ENCODE measurements around the gene RPGRIP1L.
"Not testable (repeated sequence)": the region's sequence is repeated elsewhere in the genome, so short reads cannot be mapped to it uniquely, and the experiment has no call there.

RPGRIP1L gene

GRCh38 chr16:53713403-53714204 lies 9.9 kb upstream of the RPGRIP1L start:
- in situ Hi-C loops (cut with MboI; ENCODE audit: low sequenced_read_pairs) = no loop called here

- in situ Hi-C loops (cut with MboI; ENCODE audit: low sequenced_read_pairs) = no loop called here
Observed at GRCh38 chr16:53712065-53712464, 8.4 kb upstream of the RPGRIP1L start.

DNA sequence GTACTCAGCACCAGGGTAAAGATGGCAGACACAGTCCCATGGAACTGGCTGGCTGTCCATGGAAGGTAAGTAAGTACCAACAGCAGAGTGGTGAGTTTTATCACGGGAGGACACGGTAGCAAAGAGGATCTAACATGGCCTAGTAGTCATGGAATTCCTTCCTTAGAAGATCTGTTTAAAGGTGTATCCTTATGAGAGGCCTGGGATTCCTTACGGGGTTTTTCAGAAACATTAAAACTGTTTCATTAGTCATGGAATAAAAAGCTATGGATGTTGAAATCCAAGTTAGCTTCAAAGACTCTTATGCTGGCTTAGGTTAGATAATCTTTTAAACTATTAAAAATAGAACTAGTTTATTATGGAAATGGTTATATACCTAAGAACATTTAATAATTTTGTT lies 7.7 kb upstream of the RPGRIP1L start:
- in situ Hi-C loops (cut with MboI; ENCODE audit: low sequenced_read_pairs) = no loop called here

DNA sequence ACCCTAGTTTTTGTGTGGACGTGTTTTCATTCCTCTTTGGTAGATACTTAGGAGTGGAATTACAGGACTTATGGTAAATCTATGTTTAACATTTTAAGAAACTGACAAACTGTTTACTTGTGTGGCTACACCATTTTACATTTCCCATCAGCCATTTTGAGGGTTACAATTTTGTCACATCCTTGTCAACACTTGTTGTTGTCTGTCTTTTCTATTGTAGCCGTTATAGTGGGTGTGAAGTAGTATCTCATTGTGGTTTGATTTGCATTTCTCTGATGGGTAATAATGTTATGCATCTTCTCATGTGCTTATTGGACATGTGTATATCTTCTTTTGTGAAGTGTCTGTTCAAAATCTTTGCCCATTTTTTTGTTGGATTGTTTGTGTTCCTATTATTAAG lies 4.8 kb upstream of the RPGRIP1L start:
- in situ Hi-C loops (cut with MboI; ENCODE audit: low sequenced_read_pairs) = no loop called here

- in situ Hi-C loops (cut with MboI; ENCODE audit: low sequenced_read_pairs) = no loop called here
Observed at GRCh38 chr16:53707671-53708070, 4.0 kb upstream of the RPGRIP1L start.

DNA sequence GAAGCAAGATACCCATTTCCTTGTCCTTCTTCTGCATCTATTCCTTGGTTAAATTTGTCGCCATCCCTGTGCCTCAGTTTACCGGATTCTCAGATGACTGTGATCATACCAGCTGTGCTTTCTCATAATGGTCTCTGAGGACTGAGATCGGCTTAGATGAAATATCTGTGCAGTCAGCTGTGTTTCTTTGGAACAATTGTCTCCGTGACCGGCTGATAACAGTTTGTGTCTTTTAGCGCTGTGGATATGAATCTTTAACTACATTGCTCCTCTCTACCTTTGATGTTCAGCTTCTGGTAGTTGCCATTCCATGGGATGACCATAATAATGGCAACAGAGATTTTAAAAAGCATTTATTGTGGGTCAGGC lies 770 bp upstream of the RPGRIP1L start:
- in situ Hi-C loops (cut with MboI; ENCODE audit: low sequenced_read_pairs) = no loop called here

- in situ Hi-C loops (cut with MboI; ENCODE audit: low sequenced_read_pairs) = not testable (repeated sequence)
Observed at GRCh38 chr16:53698271-53698670, 5.4 kb downstream of the RPGRIP1L start.

DNA sequence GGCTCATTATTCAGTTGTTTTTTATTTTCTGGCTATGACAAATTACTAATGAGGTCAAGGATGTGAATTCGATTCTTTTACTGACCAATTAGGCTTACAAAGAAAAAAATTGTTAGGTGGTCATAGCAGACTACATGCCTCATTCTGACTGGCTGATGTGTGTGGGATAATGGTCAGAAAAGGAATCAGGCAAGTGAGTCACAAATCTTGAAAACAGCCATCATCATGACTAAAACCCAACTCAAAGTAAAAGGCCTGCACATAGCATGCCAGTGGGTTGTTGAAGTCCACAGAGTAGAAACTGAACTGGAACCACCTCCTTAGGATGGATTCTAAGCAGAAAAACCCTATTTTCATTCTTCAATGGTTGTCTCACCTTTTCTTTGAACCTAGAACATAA lies 8.6 kb downstream of the RPGRIP1L start:
- in situ Hi-C loops (cut with MboI; ENCODE audit: low sequenced_read_pairs) = no loop called here

GRCh38 chr16:53693320-53693719 lies 10.3 kb downstream of the RPGRIP1L start:
- in situ Hi-C loops (cut with MboI; ENCODE audit: low sequenced_read_pairs) = no loop called here

DNA sequence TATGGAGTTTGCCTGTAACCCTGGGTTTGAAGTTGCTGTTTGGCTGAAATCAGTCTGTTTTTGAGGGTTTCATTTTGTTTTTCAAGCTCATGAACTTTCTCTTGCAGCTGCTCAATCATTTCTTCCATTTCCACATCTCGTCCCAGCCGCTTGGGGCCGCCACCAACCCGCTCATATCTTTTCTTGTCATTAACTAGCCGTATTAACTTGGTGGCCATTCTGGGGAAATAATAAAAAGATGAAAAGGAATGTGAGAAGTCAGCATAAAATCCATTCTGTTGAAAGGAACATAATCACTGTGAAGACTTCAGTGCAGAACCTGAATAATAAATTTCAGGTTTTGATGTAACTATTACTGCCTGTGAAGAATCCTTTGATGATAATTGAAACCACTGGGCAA lies 11.5 kb downstream of the RPGRIP1L start:
- in situ Hi-C loops (cut with MboI; ENCODE audit: low sequenced_read_pairs) = no loop called here

DNA sequence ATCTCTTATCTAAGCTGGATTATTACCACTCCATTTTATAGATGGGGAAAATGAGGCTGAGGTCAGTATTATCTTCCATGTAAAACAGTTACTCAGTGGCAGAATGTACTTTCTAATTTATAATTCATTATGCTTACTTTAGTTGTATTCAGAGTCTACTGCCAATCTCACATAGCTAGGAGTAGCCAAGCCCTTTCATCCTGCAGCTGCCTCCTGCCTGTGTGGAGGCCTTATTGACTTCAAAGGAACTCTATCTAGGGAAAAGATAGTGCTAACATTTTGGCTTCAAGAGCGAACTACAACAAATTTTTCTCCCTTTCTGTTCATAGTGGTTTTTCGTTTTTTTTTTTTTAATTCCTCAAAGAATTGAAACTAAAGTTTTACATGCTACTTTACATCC lies 12.9 kb downstream of the RPGRIP1L start:
- in situ Hi-C loops (cut with MboI; ENCODE audit: low sequenced_read_pairs) = no loop called here

DNA sequence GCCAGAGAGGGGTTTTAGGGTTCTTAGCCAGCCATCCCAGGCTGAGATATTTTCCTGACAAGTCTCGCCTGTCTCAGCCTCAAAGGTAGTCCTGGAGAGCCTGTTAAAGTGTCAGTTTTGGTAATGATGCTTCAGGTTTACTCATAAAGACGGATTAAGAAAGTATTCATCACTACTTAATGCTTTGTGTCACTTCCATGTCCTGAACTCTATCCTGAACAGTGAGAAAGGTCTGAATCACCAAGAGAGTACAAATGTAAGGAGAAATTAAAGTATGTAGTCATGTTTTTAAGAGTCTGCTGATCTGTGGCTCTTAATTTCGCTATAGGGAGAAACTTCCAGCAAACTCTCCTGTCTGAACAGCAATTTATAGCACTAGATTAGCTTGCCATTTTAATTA lies 14.0 kb downstream of the RPGRIP1L start:
- in situ Hi-C loops (cut with MboI; ENCODE audit: low sequenced_read_pairs) = no loop called here

- in situ Hi-C loops (cut with MboI; ENCODE audit: low sequenced_read_pairs) = no loop called here
Observed at GRCh38 chr16:53686710-53687109, 16.9 kb downstream of the RPGRIP1L start.

DNA sequence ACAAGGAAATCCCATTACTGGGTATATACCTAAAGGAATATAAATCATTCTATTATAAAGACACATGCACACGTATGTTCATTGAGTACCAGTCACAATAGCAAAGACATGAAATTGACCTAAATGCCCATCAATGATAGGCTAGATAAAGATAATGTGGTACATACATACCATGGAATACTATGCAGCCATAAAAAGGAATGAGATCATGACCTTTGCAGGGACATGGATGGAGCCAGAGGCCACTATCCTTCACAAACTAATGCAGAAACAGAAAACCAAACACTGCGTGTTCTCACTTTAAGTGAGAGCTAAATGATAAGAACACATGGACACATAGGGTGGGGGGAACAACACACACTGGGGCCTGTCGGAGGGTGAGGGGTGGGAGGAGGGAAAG lies 18.3 kb downstream of the RPGRIP1L start:
- in situ Hi-C loops (cut with MboI; ENCODE audit: low sequenced_read_pairs) = not testable (repeated sequence)

DNA sequence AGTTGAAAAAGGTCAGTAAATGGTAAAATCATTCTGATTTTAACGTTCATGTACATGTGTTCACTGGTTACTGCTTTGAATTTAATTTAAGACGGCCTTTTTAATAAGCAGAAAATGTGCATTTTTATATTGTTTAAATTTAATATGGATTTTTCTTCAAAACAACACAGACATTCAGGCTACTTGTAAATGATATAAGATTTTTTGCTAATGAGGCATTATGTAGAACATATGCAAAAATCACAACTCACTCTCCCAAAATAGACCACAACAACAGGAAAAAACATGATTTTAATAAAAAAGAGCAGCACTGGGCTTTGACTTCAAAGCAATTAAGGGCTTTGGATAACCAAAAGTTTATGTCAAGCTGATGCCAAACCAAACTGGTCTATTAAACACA lies 22.3 kb downstream of the RPGRIP1L start:
- in situ Hi-C loops (cut with MboI; ENCODE audit: low sequenced_read_pairs) = no loop called here

GRCh38 chr16:53680756-53681155 lies 22.9 kb downstream of the RPGRIP1L start:
- in situ Hi-C loops (cut with MboI; ENCODE audit: low sequenced_read_pairs) = no loop called here

GRCh38 chr16:53678756-53679343 lies 24.8 kb downstream of the RPGRIP1L start:
- in situ Hi-C loops (cut with MboI; ENCODE audit: low sequenced_read_pairs) = no loop called here

GRCh38 chr16:53678155-53678554 lies 25.5 kb downstream of the RPGRIP1L start:
- in situ Hi-C loops (cut with MboI; ENCODE audit: low sequenced_read_pairs) = no loop called here

DNA sequence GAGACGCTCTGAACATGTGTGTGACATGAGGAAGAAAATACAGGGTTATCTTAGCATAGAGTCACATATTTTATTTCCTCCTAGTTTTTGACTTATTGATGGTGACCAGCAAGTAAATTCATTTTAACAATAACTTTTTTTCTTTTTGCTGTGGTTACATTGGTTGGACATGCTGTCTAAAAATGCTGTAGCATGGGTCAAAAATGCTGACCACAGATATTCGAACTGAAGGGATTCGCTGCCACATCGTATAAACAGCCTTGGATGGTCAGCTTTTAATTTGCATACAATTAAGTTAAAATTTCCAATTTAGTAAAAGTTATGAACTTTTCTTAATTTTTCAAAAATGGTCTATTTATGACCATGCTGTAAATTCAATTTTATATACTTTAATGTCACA lies 30.5 kb downstream of the RPGRIP1L start:
- in situ Hi-C loops (cut with MboI; ENCODE audit: low sequenced_read_pairs) = no loop called here

DNA sequence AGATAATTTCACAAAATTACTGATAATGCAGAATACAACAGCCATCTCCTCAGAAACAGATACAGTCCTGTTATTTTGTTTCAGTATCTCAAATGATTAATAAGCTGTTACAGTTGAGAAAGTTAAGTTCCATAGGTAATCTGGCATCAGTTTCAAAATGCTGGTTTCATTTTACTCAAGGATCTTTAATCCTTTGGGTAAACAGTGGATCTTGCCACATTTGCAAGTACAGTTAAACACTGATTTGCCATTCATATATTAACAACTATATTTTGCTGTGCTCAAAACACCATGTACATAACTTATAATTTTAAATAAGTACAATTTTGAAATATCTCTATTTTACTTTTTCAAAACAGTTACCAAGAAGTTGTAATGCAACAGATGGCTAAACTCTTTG lies 31.2 kb downstream of the RPGRIP1L start:
- in situ Hi-C loops (cut with MboI; ENCODE audit: low sequenced_read_pairs) = no loop called here

DNA sequence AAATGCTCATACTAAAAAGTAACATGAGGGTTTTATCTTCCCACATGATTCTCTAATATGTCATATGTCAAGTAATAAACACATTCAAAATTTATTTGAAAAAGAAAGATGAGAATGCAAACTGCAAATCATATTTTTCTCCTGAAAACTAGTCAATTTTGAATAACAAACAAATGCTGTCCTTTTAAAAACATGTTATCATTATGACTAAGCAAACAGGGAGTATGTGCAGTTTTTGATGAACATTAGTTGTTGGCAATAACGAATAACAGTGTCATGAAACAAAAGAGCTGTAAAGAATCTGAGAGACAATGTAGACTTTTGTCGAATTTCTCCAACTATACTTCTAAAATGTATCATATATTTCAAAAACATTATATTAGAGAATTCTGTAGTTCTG lies 34.8 kb downstream of the RPGRIP1L start:
- in situ Hi-C loops (cut with MboI; ENCODE audit: low sequenced_read_pairs) = no loop called here

- in situ Hi-C loops (cut with MboI; ENCODE audit: low sequenced_read_pairs) = no loop called here
Observed at GRCh38 chr16:53666786-53667415, 36.8 kb downstream of the RPGRIP1L start.

Measured in HL-60/S4 treated with retinoic acid at 250 ng/mL for 4 days and 3 days (cell line).